Left lung (tissue), 10 donors: ENCODE measurements around the gene OR51E2. TPM values are rescaled to one million over a fixed set of nuclear protein-coding genes. Genes with fewer than 3 reads are reported as not detected.

ENCODE experiments used
- ATAC-seq: fragments of 200-7000 bp; cut with Tn5 transposase; one replicate; pipeline ENCODE4 v1.9.1; 2020; ENCODE audit warnings: moderate library complexity
- DNase-seq, 4 donors: peaks; one replicate each; pipeline ENCODE4 v3.0.0-alpha.2; 2013 to 2020
- H3K27ac ChIP-seq, 2 donors: fragments of 200-600 bp; sonication (generic) in 1 of 2; one replicate each; pipeline versions ENCODE4 v1.5.0 to v1.8.0; 2020 to 2021
- H3K27me3 ChIP-seq, 2 donors: fragments of 200-600 bp; sonication (generic) in 1 of 2; one replicate each; pipeline versions ENCODE4 v1.5.0 to v1.8.0; 2020 to 2021
- H3K36me3 ChIP-seq, 2 donors: fragments of 200-600 bp; sonication (generic) in 1 of 2; one replicate each; pipeline versions ENCODE4 v1.5.0 to v1.8.0; 2020 to 2021
- H3K4me1 ChIP-seq, 2 donors: fragments of 200-600 bp; one replicate each; pipeline ENCODE4 v1.8.0; 2021
- H3K4me3 ChIP-seq, 2 donors: fragments of 200-600 bp; sonication (generic) in 1 of 2; one replicate each; pipeline versions ENCODE4 v1.5.0 to v1.8.0; 2020 to 2021; ENCODE audit warnings: mild to moderate bottlenecking in 1 of 2
- H3K9me3 ChIP-seq, 2 donors: fragments of 200-600 bp; sonication (generic) in 1 of 2; one replicate each; pipeline versions ENCODE4 v1.5.0 to v1.8.0; 2020 to 2021
- CTCF ChIP-seq, 2 donors: fragments of 200-600 bp; sonication (generic) in 1 of 2; IDR thresholded peaks; one replicate each; pipeline versions ENCODE4 v1.5.0 to v1.8.0; 2021; ENCODE audit warnings: antibody characterized with exemption in 2 of 2
- intact Hi-C, 2 donors: fragments of 100-400 bp; cut with DNase I; formaldehyde crosslinking; loops; one replicate each; pipeline versions ENCODE4 v1.11.2 to v1.14.2; 2022
- polyA plus RNA-seq, 6 donors: library from polyadenylated mRNA; unstranded; fragments of 120-200 nt; gene quantifications; one replicate each; pipeline ENCODE4 v1.2.1, GENCODE V29; 2013; ENCODE audit not compliant: insufficient read length in 6 of 6
- total RNA-seq, 2 donors: library from RNA; stranded (reverse); fragmentation: NEBNext Ultra II Directional; extraction: Animal tissue kit (Norgen Biotek cat#: 25700); gene quantifications; one replicate each; pipeline ENCODE4 v1.2.1, GENCODE V29; 2021
- donor health status: DM: no; HTN: yes; CAD: no.
- donor health status: DM: no; HTN: no; CAD: no.

OR51E2 gene
- total and polyA plus RNA-seq, 8 donors, result 0.08 to 0.18 (median 0.15) TPM; not detected in 3

GRCh38 chr11:4664183-4664582, 33.5 kb downstream of the OR51E2 start:
- intact Hi-C loops, result no loop called here
- Histone ChIP-seq H3K36me3 (no peaks in the 10 kb centered on the region), H3K4me1 (no peaks in the 10 kb centered on the region), H3K27me3 (peaks cover 0 to 8% of the 10 kb centered on the region in 2 donors), H3K9me3 (no peaks in the 10 kb centered on the region), H3K4me3 (no peak overlapping the region), H3K27ac (no peak overlapping the region)
- ATAC-seq (no peak), DNase-seq (no peak)
- TF ChIP-seq CTCF (IDR thresholded peaks at IDR 0.05), result no peak

- Histone ChIP-seq H3K9me3 (no peaks in the 10 kb centered on the region), H3K4me3 (no peak overlapping the region), H3K36me3 (no peaks in the 10 kb centered on the region), H3K4me1 (no peaks in the 10 kb centered on the region), H3K27me3 (peaks cover 0 to 8% of the 10 kb centered on the region in 2 donors), H3K27ac (no peak overlapping the region)
- intact Hi-C loops, result no loop called here
- DNase-seq (no peak), ATAC-seq (no peak)
- TF ChIP-seq CTCF (IDR thresholded peaks at IDR 0.05), result no peak
These were observed 34.8 kb downstream of the OR51E2 start for GRCh38 chr11:4662876-4663275.

GRCh38 chr11:4658629-4659445, 38.8 kb downstream of the OR51E2 start:
- H3K27ac ChIP-seq, result no peak overlapping the region
- H3K27me3 ChIP-seq, result peaks cover 0 to 8% of the 10 kb centered on the region in 2 donors
- H3K4me1 ChIP-seq, result no peaks in the 10 kb centered on the region
- H3K36me3 ChIP-seq, result no peaks in the 10 kb centered on the region
- DNase-seq (no peak), ATAC-seq (no peak)
- intact Hi-C loops, result no loop called here
- no peaks in the 10 kb centered on the region for H3K9me3 ChIP-seq
- H3K4me3 ChIP-seq, result no peak overlapping the region
- TF ChIP-seq CTCF (IDR thresholded peaks at IDR 0.05), result no peak

GRCh38 chr11:4654635-4655369, 42.9 kb downstream of the OR51E2 start:
- no peaks in the 10 kb centered on the region for H3K27me3 ChIP-seq
- ATAC-seq (no peak), DNase-seq (no peak)
- H3K36me3 ChIP-seq, result no peaks in the 10 kb centered on the region
- H3K4me1 ChIP-seq, result no peaks in the 10 kb centered on the region
- no peak for TF ChIP-seq CTCF (IDR thresholded peaks at IDR 0.05)
- H3K27ac ChIP-seq, result no peak overlapping the region
- H3K4me3 ChIP-seq, result no peak overlapping the region
- intact Hi-C loops, result no loop called here
- no peaks in the 10 kb centered on the region for H3K9me3 ChIP-seq

GRCh38 chr11:4647766-4648165, 49.9 kb downstream of the OR51E2 start:
- H3K4me1 ChIP-seq, result no peaks in the 10 kb centered on the region
- H3K4me3 ChIP-seq, result no peak overlapping the region
- intact Hi-C loops, result no loop called here
- DNase-seq, result no peak
- no peak overlapping the region for H3K27ac ChIP-seq
- no peak for ATAC-seq
- H3K27me3 ChIP-seq, result no peaks in the 10 kb centered on the region
- no peaks in the 10 kb centered on the region for H3K9me3 ChIP-seq
- TF ChIP-seq CTCF (IDR thresholded peaks at IDR 0.05), result no peak
- no peaks in the 10 kb centered on the region for H3K36me3 ChIP-seq
